ENCODE data around the gene SGCA.

Gene SGCA

GRCh38 chr17:50182783-50183420 lies 17.1 kb downstream of the SGCA start:
- no peak for DNase-seq (ENCODE audit: low read depth in 2 of 2)

GRCh38 chr17:50183421-50183994 lies 17.7 kb downstream of the SGCA start:
- DNase-seq (ENCODE audit: low read depth in 2 of 2): no peak

GRCh38 chr17:50184064-50184463 lies 18.3 kb downstream of the SGCA start:
- DNase-seq (ENCODE audit: low read depth in 2 of 2): no peak

GRCh38 chr17:50184611-50185398 lies 19.0 kb downstream of the SGCA start:
- no peak for DNase-seq (ENCODE audit: low read depth in 2 of 2)

DNA sequence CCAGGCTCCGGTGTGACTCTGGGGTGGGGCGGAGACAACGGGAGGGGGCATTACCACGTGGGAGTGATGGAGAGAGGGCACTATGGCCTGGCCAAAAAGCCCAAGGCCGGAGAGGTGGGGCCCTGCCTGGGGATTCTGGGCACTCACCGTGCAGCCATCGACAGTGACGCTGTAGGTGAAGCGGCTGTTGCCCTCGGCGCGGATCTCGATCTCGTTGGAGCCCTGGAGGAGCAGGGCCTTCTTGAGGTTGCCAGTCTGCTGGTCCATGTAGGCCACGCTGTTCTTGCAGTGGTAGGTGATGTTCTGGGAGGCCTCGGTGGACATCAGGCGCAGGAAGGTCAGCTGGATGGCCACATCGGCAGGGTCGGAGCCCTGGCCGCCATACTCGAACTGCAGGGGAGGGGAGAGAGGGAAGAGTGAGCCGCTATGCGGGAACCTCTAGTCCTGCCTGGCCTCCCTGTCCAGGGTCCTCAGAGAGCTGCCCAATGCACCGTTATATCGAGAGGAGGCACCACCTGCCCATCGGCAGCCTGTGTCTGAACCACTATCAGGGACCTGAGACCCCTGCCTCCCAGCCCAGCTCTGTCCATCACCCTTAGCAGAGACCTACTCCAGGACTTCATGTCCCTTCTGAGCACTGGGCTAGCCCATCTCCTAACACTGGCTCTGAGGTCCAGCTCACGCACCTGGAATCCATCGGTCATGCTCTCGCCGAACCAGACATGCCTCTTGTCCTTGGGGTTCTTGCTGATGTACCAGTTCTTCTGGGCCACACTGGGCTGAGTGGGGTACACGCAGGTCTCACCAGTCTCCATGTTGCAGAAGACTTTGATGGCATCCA lies 20.0 kb downstream of the SGCA start:
- DNase-seq (ENCODE audit: low read depth in 2 of 2): no peak

DNA sequence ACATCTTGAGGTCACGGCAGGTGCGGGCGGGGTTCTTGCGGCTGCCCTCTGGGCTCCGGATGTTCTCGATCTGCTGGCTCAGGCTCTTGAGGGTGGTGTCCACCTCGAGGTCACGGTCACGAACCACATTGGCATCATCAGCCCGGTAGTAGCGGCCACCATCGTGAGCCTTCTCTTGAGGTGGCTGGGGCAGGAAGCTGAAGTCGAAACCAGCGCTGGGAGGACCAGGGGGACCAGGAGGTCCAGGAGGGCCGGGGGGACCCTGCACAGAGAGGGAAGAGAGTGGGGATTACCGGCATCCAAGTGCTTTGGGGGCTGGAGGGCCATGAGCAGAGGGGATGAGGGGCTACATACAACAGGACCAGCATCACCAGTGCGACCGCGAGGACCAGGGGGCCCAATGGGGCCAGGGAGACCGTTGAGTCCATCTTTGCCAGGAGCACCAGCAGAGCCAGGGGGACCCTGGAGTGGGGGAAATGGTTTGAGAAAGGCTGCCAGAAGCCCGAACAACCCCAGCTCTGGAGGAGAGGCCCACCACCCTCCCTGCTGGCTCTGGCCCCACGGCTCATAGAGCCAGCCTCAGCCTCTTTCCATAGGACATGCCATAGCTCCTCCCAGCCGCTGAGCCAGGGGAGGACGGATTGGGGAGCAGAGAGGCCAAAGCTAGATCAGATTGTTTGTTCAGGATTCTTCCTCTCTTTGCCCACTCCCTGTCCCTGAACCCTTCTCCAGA lies 21.0 kb downstream of the SGCA start:
- no peak for DNase-seq (ENCODE audit: low read depth in 2 of 2)

DNA sequence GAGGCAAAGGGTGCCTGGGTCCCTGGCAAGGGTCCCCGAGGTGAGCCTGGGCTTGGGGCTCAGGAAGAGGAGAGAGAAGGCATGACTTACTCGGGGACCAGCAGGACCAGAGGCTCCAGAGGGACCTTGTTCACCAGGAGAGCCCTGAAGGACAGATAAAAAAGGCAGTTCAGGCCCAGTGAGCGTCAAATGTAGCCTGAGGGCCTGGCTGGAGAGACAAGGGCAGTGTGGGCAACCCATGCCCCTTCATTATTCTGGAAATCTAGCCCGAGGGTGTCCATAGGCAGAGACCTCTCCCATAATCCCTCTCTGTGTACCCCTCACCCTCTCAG lies 21.6 kb downstream of the SGCA start:
- no peak for DNase-seq (ENCODE audit: low read depth in 2 of 2)

GRCh38 chr17:50187751-50188530 lies 22.1 kb downstream of the SGCA start:
- no peak for DNase-seq (ENCODE audit: low read depth in 2 of 2)

DNA sequence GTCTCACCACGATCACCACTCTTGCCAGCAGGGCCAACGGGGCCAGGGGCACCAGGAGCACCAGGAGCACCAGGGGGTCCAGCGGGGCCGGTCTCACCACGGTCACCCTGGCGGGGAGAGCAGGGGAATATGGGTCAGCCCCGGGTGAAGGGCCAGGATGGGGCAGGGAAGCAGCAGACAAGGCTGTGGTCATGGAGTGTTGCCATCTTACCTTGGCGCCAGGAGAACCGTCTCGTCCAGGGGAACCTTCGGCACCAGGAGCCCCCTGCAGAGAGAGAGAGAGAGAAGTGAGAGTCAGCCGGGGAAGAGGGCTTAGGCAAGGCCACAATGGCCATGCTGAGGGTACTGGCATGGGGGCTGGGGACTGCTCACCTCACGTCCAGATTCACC lies 22.7 kb downstream of the SGCA start:
- no peak for DNase-seq (ENCODE audit: low read depth in 2 of 2)

GRCh38 chr17:50188921-50189549 lies 23.2 kb downstream of the SGCA start:
- DNase-seq (ENCODE audit: low read depth in 2 of 2): no peak

DNA sequence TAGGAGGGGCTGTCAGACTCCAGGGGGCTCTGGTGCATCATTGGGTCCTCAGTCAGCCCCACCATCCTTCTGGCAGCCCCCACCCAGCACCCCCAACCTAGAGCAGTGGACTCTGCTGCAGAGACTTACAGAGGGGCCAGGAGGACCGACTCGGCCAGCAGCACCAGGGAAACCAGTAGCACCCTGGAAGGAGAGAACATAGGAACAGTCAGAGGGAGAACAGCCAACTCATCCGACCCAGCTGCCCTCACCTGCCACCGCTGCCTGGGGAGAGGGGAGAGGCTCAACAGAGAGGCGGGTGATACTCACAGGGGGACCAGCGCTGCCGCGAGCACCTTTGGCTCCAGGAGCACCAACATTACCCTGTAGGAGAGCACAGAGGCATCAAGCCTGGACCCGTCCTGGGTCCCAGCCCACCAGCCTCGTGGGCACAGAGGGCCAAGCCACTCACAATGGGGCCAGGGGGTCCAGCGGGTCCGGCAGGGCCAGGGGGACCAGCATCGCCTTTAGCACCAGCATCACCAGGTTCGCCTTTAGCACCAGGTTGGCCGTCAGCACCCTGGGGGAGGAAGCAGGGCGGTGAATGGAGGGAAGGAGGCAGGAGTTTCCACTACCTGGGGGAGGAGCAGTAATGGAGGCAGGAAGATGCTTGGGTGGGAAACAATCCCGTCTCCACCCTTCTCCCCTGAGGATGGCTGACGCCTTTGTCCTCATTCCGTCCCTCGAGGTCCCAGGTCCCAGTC lies 23.9 kb downstream of the SGCA start:
- DNase-seq (ENCODE audit: low read depth in 2 of 2): no peak

- DNase-seq (ENCODE audit: low read depth in 2 of 2): no peak
Measured at GRCh38 chr17:50190293-50190602, 24.4 kb downstream of the SGCA start.

- DNase-seq (ENCODE audit: low read depth in 2 of 2): no peak
Measured at GRCh38 chr17:50190603-50191358, 25.0 kb downstream of the SGCA start.

DNA sequence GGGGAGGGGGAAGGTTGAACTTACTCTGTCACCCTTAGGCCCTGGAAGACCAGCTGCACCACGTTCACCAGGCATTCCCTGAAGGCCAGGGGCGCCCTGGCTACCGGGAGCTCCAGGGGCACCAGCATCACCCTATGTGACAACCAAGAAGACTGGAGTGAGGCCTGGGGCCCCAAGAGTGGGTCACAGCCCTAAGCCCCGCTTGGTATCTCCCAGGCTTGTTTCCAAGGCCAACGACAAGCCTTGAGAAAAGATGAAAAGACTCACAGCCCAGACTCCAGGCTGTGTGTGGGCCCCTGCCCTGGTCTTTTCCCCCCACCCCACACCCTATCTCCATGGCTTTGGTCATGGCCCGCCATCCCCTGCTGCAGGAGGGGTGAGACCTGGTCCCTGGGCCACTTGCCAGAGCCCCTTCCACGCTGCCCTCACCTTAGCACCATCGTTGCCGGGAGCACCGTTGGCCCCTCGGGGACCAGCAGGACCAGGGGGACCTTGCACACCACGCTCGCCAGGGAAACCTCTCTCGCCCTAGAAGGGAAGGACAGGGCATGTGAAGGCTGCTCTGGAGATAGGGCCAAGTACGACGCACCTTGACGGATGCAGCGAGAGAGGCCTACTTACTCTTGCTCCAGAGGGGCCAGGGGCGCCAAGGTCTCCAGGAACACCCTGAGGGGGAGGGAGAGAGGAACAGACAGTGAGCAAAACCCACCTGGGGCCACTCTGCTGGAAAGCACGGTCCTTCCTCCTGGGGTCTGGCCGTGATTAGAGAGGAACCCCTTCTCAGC lies 25.7 kb downstream of the SGCA start:
- DNase-seq (ENCODE audit: low read depth in 2 of 2): no peak

- no peak for DNase-seq (ENCODE audit: low read depth in 2 of 2)
Measured at GRCh38 chr17:50192144-50192617, 26.4 kb downstream of the SGCA start.

- no peak for DNase-seq (ENCODE audit: low read depth in 2 of 2)
Measured at GRCh38 chr17:50192618-50193291, 26.9 kb downstream of the SGCA start.

- DNase-seq (ENCODE audit: low read depth in 2 of 2): no peak
Measured at GRCh38 chr17:50194140-50194933, 28.5 kb downstream of the SGCA start.

All from stimulated activated CD8-positive, alpha-beta memory T cell treated with anti-CD3 and anti-CD28 coated beads, Interleukin-15, amount 100 ng/mL, for 48 hours (primary cell).